Measurements from ENCODE around the gene XPO5.

XPO5 gene

DNA sequence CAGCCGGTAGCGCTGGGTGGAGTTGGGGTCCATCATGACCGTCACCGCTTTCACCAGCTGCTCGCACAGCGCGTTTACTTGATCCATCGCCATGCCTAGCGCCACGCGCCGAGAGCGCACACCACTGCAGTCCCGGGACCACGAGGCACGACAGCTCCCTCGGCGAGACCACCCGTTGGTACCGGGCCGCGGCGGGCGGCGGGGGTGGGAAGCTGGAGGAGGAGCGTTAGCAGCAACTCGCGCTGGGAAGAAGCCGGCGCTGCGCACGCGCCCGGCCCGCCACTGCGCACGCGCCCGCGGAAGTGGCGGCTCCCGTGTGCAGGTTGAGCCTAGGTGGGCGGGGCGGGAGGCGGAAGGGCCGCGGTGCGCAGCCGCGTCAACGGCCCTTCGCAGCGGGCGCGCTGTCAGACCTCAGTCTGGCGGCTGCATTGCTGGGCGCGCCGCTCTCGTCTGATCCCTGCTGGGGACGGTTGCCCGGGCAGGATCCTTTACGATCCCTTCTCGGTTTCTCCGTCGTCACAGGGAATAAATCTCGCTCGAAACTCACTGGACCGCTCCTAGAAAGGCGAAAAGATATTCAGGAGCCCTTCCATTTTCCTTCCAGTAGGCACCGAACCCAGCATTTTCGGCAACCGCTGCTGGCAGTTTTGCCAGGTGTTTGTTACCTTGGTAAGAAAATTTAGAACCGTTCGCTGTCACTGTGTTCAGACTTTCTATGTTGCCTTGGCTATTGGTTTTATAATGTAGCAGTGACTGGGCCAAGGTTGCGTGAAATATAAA, at the start of gene XPO5, which contains the start of gene POLH:
XPO5 (minus strand) TSS at position 267 of the 780 bp plus-strand sequence; CDS start at position 93, 174 bp downstream.
POLH (plus strand) TSS at position 414 of the 780 bp plus-strand sequence. CDS start 6,135 bp downstream, outside the sequence.
- TF ChIP-seq, protein P1, sequence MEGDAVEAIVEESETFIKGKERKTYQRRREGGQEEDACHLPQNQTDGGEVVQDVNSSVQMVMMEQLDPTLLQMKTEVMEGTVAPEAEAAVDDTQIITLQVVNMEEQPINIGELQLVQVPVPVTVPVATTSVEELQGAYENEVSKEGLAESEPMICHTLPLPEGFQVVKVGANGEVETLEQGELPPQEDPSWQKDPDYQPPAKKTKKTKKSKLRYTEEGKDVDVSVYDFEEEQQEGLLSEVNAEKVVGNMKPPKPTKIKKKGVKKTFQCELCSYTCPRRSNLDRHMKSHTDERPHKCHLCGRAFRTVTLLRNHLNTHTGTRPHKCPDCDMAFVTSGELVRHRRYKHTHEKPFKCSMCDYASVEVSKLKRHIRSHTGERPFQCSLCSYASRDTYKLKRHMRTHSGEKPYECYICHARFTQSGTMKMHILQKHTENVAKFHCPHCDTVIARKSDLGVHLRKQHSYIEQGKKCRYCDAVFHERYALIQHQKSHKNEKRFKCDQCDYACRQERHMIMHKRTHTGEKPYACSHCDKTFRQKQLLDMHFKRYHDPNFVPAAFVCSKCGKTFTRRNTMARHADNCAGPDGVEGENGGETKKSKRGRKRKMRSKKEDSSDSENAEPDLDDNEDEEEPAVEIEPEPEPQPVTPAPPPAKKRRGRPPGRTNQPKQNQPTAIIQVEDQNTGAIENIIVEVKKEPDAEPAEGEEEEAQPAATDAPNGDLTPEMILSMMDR (IDR thresholded peaks at IDR 0.05; ENCODE audit: low read length, missing control alignments), result no peak
- peak within 1 kb of the TSS; percentile 80 for H3K4me3 ChIP-seq (replicated peaks; ENCODE audit: low read depth, low read length)
- peak; percentile 93 for DNase-seq (ENCODE audit: low read depth)

DNA sequence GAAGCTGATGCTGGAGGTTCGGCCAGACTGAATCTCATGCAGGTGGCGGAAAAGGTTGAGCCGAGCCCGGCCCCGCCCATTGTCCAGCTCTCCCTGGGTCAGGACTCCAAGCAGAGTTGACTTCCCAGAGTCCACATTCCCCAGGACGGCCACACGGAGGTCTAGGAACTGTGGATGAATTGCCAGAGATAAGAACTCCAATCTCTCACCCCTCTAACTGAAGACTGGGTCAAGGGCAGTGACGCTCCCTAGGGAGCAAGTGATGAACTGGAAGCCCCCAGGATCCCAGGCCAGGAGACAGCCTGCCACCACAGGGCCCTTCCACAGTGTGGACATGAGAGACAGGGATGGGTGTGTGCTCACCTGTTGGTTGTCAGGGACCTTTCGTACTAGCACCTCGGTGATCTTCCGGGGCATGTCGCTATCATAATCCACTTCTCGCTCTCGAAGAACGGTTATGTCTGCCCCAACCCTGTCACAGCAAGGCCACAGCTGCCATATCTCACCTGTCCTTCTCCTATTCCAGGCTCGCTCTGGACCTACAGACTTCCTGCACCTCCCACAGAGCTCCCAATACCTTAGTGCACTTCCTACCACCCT, 49.7 kb upstream of the XPO5 start:
- no peak for DNase-seq (ENCODE audit: low read depth)
- TF ChIP-seq, protein P1 (IDR thresholded peaks at IDR 0.05; ENCODE audit: low read length, missing control alignments), result no peak
- no peak overlapping the region for H3K4me3 ChIP-seq (replicated peaks; ENCODE audit: low read depth, low read length)

DNA sequence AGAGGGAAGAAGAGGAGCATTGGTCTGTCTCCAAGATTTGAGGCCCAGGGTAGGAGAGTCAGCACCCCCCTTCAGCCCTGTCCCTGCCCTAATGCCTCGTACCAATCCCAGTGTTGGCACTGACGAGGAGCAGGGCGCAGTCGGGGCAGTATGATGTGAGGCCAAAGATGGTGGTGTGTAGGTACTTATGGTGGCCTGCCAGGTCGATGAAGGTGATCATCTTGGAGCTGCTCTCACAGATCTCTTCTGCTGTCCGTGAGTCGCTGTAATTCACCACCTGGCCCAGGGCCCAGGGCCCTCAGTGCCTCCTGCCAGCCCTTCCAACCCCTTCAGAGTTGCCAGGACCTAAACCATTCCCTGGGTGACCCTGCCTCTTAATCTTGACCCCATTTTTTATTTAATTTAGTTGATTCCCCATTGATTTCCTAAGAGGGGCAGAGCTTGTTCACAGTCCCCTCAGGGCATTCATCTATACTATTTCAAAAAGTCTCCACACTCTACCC, 49.0 kb upstream of the XPO5 start:
- TF ChIP-seq, protein P1 (IDR thresholded peaks at IDR 0.05; ENCODE audit: low read length, missing control alignments), result no peak
- no peak for DNase-seq (ENCODE audit: low read depth)
- H3K4me3 ChIP-seq (replicated peaks; ENCODE audit: low read depth, low read length), result no peak overlapping the region

DNA sequence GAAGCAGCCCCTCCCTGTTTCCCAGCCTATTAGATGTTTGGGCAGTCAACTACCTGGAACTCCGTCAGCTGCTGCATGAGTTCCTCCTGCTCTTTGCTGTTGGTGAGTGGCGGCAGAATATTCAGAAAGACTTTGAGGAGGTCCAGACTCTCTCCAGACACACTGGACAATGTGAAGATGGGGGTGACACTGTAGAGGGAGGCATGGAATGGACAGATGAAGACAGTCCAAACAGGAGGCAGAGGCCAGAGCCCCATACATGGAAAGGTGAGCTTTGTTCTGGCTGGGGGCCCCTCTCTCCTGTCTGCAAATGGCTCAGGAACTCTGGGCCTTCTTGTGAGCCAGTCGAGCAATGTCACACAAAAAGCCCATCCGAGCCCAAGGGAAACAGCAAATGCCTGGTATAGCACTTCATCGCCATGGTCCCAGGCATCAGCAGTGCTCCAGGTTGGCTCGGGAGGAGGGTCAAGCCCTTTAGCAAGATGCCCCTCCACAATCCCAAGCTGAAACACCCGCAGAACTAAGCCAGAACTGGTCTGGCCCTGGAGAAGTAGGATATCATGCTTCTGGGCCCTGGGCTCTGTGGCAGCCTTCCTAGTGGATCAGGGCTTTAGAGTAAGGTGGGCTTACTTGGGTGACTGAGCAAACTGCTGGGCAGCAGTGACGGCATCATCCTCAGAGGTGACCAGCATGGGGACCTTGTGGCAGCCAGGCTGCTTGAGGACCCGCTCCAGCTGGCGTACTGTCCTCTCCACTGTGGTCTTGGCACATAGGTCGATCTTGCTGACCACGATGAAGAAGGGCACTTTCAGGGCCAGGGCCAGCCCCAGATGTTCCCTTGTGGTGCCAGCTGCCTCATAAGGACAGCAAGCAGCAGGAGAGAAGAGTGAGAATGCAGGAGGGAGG, 48.3 kb upstream of the XPO5 start:
- DNase-seq (ENCODE audit: low read depth), result no peak
- H3K4me3 ChIP-seq (replicated peaks; ENCODE audit: low read depth, low read length), result no peak overlapping the region
- TF ChIP-seq, protein P1 (IDR thresholded peaks at IDR 0.05; ENCODE audit: low read length, missing control alignments), result no peak

DNA sequence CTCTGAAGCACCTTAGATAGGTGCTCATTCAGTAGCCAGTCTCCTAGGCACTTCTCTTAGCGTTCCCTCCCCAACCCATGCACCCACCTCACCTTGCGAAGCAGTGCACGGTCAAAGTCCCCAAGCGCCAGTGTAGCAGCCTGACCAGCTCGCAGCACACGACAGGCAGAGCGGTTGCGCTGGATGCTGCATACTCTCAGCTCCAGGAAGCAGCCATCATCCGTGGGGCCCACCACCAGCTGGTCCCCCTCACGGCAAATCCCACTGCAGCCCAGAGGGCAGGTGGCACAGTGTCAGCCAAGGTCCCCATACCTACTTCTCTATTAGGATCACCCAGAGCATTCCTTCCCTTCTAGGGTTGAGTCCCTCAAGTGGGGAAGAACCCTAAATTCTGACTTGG, 46.7 kb upstream of the XPO5 start:
- no peak overlapping the region for H3K4me3 ChIP-seq (replicated peaks; ENCODE audit: low read depth, low read length)
- no peak for DNase-seq (ENCODE audit: low read depth)
- TF ChIP-seq, protein P1 (IDR thresholded peaks at IDR 0.05; ENCODE audit: low read length, missing control alignments), result no peak

DNA sequence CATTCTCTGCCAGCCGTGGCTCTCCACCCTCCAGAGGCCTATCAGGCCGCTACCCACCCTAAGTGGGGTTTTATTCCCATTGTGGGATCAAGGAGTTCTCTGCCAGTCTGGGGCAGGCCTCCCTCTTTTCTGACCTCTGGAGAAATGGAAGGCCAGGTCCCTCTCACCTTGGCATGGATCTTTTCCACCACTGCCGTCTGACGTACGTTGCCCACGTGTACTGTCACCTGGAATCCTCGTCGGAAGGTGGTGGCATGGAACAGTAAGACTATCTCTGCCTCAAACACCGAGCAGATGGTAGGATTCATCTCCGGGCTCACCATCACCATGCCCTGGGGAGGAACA, 46.0 kb upstream of the XPO5 start:
- no peak for DNase-seq (ENCODE audit: low read depth)
- TF ChIP-seq, protein P1 (IDR thresholded peaks at IDR 0.05; ENCODE audit: low read length, missing control alignments), result no peak
- H3K4me3 ChIP-seq (replicated peaks; ENCODE audit: low read depth, low read length), result no peak overlapping the region

Data from fibroblast of pulmonary artery (primary cell).